Islet of Langerhans (tissue), 1 donor: ENCODE data around the gene EFNA5.

Experiments
- FAIRE-seq: peaks from one replicate; lab custom pipeline; 2011; peaks lifted over from hg19 to GRCh38; lab: Jason Lieb, UNC

EFNA5 gene

GRCh38 chr5:107544476-107544875, 126.3 kb downstream of the EFNA5 start:
- no peak for FAIRE-seq

- FAIRE-seq, result no peak
These were observed 126.9 kb downstream of the EFNA5 start for GRCh38 chr5:107543868-107544267.

- FAIRE-seq, result no peak
These were observed 127.9 kb downstream of the EFNA5 start for GRCh38 chr5:107542831-107543231.

- peak; percentile 93 for FAIRE-seq
These were observed 128.3 kb downstream of the EFNA5 start for GRCh38 chr5:107542428-107542827.

GRCh38 chr5:107541400-107541799, 129.3 kb downstream of the EFNA5 start:
- FAIRE-seq, result peak; percentile 96

GRCh38 chr5:107539726-107540330, 130.9 kb downstream of the EFNA5 start:
- FAIRE-seq, result no peak

GRCh38 chr5:107538805-107539445, 131.8 kb downstream of the EFNA5 start:
- peak; percentile 33 for FAIRE-seq

- peak; percentile 56 for FAIRE-seq
These were observed 132.4 kb downstream of the EFNA5 start for GRCh38 chr5:107538331-107538730.

- FAIRE-seq, result no peak
These were observed 134.9 kb downstream of the EFNA5 start for GRCh38 chr5:107535849-107536248.

- peak; percentile 80 for FAIRE-seq
These were observed 136.5 kb downstream of the EFNA5 start for GRCh38 chr5:107533910-107534876.

- no peak for FAIRE-seq
These were observed 137.8 kb downstream of the EFNA5 start for GRCh38 chr5:107532916-107533315.

- no peak for FAIRE-seq
These were observed 138.4 kb downstream of the EFNA5 start for GRCh38 chr5:107532169-107532878.

- no peak for FAIRE-seq
These were observed 139.4 kb downstream of the EFNA5 start for GRCh38 chr5:107531308-107531707.

GRCh38 chr5:107529618-107530017, 141.1 kb downstream of the EFNA5 start:
- FAIRE-seq, result no peak

- no peak for FAIRE-seq
These were observed 144.3 kb downstream of the EFNA5 start for GRCh38 chr5:107526270-107526937.

- no peak for FAIRE-seq
These were observed 146.6 kb downstream of the EFNA5 start for GRCh38 chr5:107524111-107524510.

GRCh38 chr5:107523029-107523680, 147.6 kb downstream of the EFNA5 start:
- FAIRE-seq, result no peak

GRCh38 chr5:107522456-107522855, 148.3 kb downstream of the EFNA5 start:
- FAIRE-seq, result no peak

GRCh38 chr5:107519900-107520354, 150.8 kb downstream of the EFNA5 start:
- FAIRE-seq, result no peak

GRCh38 chr5:107518616-107519015, 152.1 kb downstream of the EFNA5 start:
- FAIRE-seq, result no peak

GRCh38 chr5:107518190-107518589, 152.5 kb downstream of the EFNA5 start:
- FAIRE-seq, result no peak
